IPS DF 6.9 (cell line): ENCODE measurements around the gene PDZRN3.

Experiments used
- DNase-seq: peaks from one replicate; pipeline ENCODE4 v3.0.0-alpha.2; 2013; ENCODE audit warnings: low read depth, low spot score
- H3K27ac ChIP-seq: one replicate; pipeline ENCODE4 v1.5.1; 2013; ENCODE audit warnings: low read length, control low read depth
- H3K27me3 ChIP-seq: 2 replicates; pipeline ENCODE4 v1.6.1; 2013; ENCODE audit warnings: mild to moderate bottlenecking, low read length; ENCODE audit not compliant: control insufficient read depth, insufficient read depth
- H3K36me3 ChIP-seq: 2 replicates; pipeline ENCODE4 v1.6.1; 2013; ENCODE audit warnings: low read length; ENCODE audit not compliant: control insufficient read depth, insufficient read depth
- H3K4me1 ChIP-seq: 2 replicates; pipeline ENCODE4 v1.6.1; 2013; ENCODE audit warnings: low read length; ENCODE audit not compliant: control insufficient read depth, insufficient read depth
- H3K4me3 ChIP-seq: 2 replicates; pipeline ENCODE4 v1.5.1; 2013; ENCODE audit warnings: mild to moderate bottlenecking, low read length
- H3K9me3 ChIP-seq: 2 replicates; pipeline ENCODE4 v1.6.1; 2013; ENCODE audit warnings: low read length, inconsistent platforms; ENCODE audit not compliant: control insufficient read depth, insufficient read depth
- WGBS: extraction: QIAGEN DNeasy Blood & Tissue Kit; methylation state at CpG from one replicate; pipeline ENCODE4 v1.1.7; 2013; ENCODE audit warnings: mixed read lengths, missing lambda C conversion rate; ENCODE audit not compliant: insufficient read length, insufficient coverage; 5-methylcytosine and 5-hydroxymethylcytosine counted together

PDZRN3 gene

GRCh38 chr3:73401059-73401458, 223.7 kb downstream of the PDZRN3 start:
- no peaks in the 10 kb centered on the region for H3K36me3 ChIP-seq
- no peaks in the 10 kb centered on the region for H3K27me3 ChIP-seq
- H3K4me3 ChIP-seq: no peak overlapping the region
- DNase-seq: no peak
- no peak overlapping the region for H3K27ac ChIP-seq
- no peaks in the 10 kb centered on the region for H3K9me3 ChIP-seq
- no peaks in the 10 kb centered on the region; the same call in 1 of the 2 replicates for H3K4me1 ChIP-seq
- WGBS: no CpG with 5 or more reads among the region's 6 CpGs

- Histone ChIP-seq H3K27ac (no peak overlapping the region), H3K4me1 (no peaks in the 10 kb centered on the region; the same call in 1 of the 2 replicates), H3K9me3 (no peaks in the 10 kb centered on the region), H3K27me3 (no peaks in the 10 kb centered on the region), H3K4me3 (no peak overlapping the region), H3K36me3 (no peaks in the 10 kb centered on the region)
- WGBS: no CpG with 5 or more reads among the region's 3 CpGs
- no peak for DNase-seq
Observed at GRCh38 chr3:73399666-73400253, 225.0 kb downstream of the PDZRN3 start.

GRCh38 chr3:73399106-73399505, 225.6 kb downstream of the PDZRN3 start:
- no peak overlapping the region for H3K27ac ChIP-seq
- no peaks in the 10 kb centered on the region; the same call in 1 of the 2 replicates for H3K4me1 ChIP-seq
- H3K4me3 ChIP-seq: no peak overlapping the region
- DNase-seq: no peak
- no peaks in the 10 kb centered on the region for H3K9me3 ChIP-seq
- no peaks in the 10 kb centered on the region for H3K27me3 ChIP-seq
- no peaks in the 10 kb centered on the region for H3K36me3 ChIP-seq
- no CpG with 5 or more reads among the region's 3 CpGs for WGBS

GRCh38 chr3:73398084-73398483, 226.7 kb downstream of the PDZRN3 start:
- no peak for DNase-seq
- Histone ChIP-seq H3K9me3 (no peaks in the 10 kb centered on the region), H3K4me1 (no peaks in the 10 kb centered on the region; the same call in 1 of the 2 replicates), H3K27ac (no peak overlapping the region), H3K4me3 (no peak overlapping the region), H3K36me3 (no peaks in the 10 kb centered on the region; the same call in 1 of the 2 replicates), H3K27me3 (no peaks in the 10 kb centered on the region)
- WGBS: no CpG with 5 or more reads among the region's 8 CpGs

GRCh38 chr3:73394240-73394639, 230.5 kb downstream of the PDZRN3 start:
- no peak overlapping the region for H3K4me3 ChIP-seq
- no peaks in the 10 kb centered on the region for H3K27me3 ChIP-seq
- WGBS: no CpG with 5 or more reads among the region's 5 CpGs
- H3K9me3 ChIP-seq: no peaks in the 10 kb centered on the region
- no peak overlapping the region for H3K27ac ChIP-seq
- no peaks in the 10 kb centered on the region for H3K4me1 ChIP-seq
- DNase-seq: no peak
- H3K36me3 ChIP-seq: peaks cover 2% of the 10 kb centered on the region

- H3K4me3 ChIP-seq: no peak overlapping the region
- peaks cover 2% of the 10 kb centered on the region for H3K36me3 ChIP-seq
- H3K27me3 ChIP-seq: no peaks in the 10 kb centered on the region
- H3K4me1 ChIP-seq: no peaks in the 10 kb centered on the region
- DNase-seq: no peak
- H3K9me3 ChIP-seq: no peaks in the 10 kb centered on the region
- H3K27ac ChIP-seq: no peak overlapping the region
- no CpG with 5 or more reads among the region's 9 CpGs for WGBS
Observed at GRCh38 chr3:73393005-73393404, 231.7 kb downstream of the PDZRN3 start.

GRCh38 chr3:73391984-73392383, 232.8 kb downstream of the PDZRN3 start:
- H3K27me3 ChIP-seq: no peaks in the 10 kb centered on the region
- no peaks in the 10 kb centered on the region for H3K4me1 ChIP-seq
- peaks cover 2% of the 10 kb centered on the region for H3K36me3 ChIP-seq
- WGBS: no CpG with 5 or more reads among the region's 9 CpGs
- DNase-seq: no peak
- H3K4me3 ChIP-seq: no peak overlapping the region
- H3K9me3 ChIP-seq: no peaks in the 10 kb centered on the region
- no peak overlapping the region for H3K27ac ChIP-seq

- WGBS: no CpG with 5 or more reads among the region's 1 CpG
- Histone ChIP-seq H3K9me3 (peaks cover 1% of the 10 kb centered on the region; the same call in 1 of the 2 replicates), H3K4me3 (no peak overlapping the region), H3K36me3 (peaks cover 4% of the 10 kb centered on the region), H3K4me1 (no peaks in the 10 kb centered on the region), H3K27ac (no peak overlapping the region), H3K27me3 (no peaks in the 10 kb centered on the region; the same call in 1 of the 2 replicates)
- no peak for DNase-seq
Observed at GRCh38 chr3:73389928-73390327, 234.8 kb downstream of the PDZRN3 start.

GRCh38 chr3:73389117-73389813, 235.5 kb downstream of the PDZRN3 start:
- WGBS: no CpG with 5 or more reads among the region's 10 CpGs
- Histone ChIP-seq H3K4me1 (no peaks in the 10 kb centered on the region), H3K4me3 (no peak overlapping the region), H3K27ac (no peak overlapping the region), H3K36me3 (peaks cover 10% of the 10 kb centered on the region), H3K9me3 (peaks cover 1% of the 10 kb centered on the region; the same call in 1 of the 2 replicates), H3K27me3 (no peaks in the 10 kb centered on the region; the same call in 1 of the 2 replicates)
- DNase-seq: no peak

GRCh38 chr3:73385568-73385967, 239.2 kb downstream of the PDZRN3 start:
- Histone ChIP-seq H3K36me3 (peaks cover 13% of the 10 kb centered on the region), H3K4me1 (no peaks in the 10 kb centered on the region), H3K4me3 (no peak overlapping the region), H3K27me3 (no peaks in the 10 kb centered on the region; the same call in 1 of the 2 replicates), H3K9me3 (peaks cover 1% of the 10 kb centered on the region; the same call in 1 of the 2 replicates), H3K27ac (no peak overlapping the region)
- WGBS: no CpG with 5 or more reads among the region's 4 CpGs
- no peak for DNase-seq
